AG09309 (cell line): Measurements from ENCODE around the gene EPB41L4A.

Source experiments
- DNase-seq: peaks from one replicate; pipeline ENCODE4 v3.0.0-alpha.2; 2010; ENCODE audit warnings: low read depth
- H3K4me3 ChIP-seq: 2 replicates; pipeline ENCODE4 v1.5.1; 2011; ENCODE audit warnings: mild to moderate bottlenecking, low read depth, low read length, moderate library complexity; ENCODE audit not compliant: control insufficient read depth
- TF ChIP-seq, protein P1 (sequence below): IDR thresholded peaks from 2 replicates; pipeline ENCODE4 v1.5.1; 2011; ENCODE audit warnings: mild to moderate bottlenecking, low read depth, low read length, inconsistent platforms; ENCODE audit not compliant: insufficient read depth, control insufficient read depth; ENCODE audit errors: missing control alignments

Gene EPB41L4A

DNA sequence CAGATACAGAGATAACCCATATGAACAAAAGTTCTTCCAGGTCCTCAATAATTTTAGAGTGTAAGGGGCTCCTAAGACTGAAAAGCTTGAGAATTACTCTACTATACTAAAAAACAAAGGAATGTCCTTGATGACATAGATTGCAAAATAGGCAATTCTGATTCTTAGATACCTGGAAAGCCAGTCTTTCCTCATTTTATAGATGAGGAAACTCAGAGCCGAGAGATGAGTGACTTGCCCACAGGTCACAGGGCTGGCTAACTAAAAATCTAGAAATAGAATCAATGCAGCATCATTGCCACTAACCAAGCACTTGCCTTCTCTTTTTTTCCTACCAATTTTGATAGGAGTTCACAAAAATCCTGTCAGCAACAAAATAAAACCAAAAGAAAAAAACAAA, 101.2 kb downstream of the EPB41L4A start:
- TF ChIP-seq, protein P1, sequence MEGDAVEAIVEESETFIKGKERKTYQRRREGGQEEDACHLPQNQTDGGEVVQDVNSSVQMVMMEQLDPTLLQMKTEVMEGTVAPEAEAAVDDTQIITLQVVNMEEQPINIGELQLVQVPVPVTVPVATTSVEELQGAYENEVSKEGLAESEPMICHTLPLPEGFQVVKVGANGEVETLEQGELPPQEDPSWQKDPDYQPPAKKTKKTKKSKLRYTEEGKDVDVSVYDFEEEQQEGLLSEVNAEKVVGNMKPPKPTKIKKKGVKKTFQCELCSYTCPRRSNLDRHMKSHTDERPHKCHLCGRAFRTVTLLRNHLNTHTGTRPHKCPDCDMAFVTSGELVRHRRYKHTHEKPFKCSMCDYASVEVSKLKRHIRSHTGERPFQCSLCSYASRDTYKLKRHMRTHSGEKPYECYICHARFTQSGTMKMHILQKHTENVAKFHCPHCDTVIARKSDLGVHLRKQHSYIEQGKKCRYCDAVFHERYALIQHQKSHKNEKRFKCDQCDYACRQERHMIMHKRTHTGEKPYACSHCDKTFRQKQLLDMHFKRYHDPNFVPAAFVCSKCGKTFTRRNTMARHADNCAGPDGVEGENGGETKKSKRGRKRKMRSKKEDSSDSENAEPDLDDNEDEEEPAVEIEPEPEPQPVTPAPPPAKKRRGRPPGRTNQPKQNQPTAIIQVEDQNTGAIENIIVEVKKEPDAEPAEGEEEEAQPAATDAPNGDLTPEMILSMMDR: no peak
- H3K4me3 ChIP-seq: no peak overlapping the region
- no peak for DNase-seq

- TF ChIP-seq, protein P1: no peak
- no peak overlapping the region for H3K4me3 ChIP-seq
- DNase-seq: no peak
Observed at GRCh38 chr5:112316731-112317130, 102.3 kb downstream of the EPB41L4A start.

GRCh38 chr5:112316006-112316405, 103.1 kb downstream of the EPB41L4A start:
- no peak overlapping the region for H3K4me3 ChIP-seq
- DNase-seq: no peak
- TF ChIP-seq, protein P1: no peak

DNA sequence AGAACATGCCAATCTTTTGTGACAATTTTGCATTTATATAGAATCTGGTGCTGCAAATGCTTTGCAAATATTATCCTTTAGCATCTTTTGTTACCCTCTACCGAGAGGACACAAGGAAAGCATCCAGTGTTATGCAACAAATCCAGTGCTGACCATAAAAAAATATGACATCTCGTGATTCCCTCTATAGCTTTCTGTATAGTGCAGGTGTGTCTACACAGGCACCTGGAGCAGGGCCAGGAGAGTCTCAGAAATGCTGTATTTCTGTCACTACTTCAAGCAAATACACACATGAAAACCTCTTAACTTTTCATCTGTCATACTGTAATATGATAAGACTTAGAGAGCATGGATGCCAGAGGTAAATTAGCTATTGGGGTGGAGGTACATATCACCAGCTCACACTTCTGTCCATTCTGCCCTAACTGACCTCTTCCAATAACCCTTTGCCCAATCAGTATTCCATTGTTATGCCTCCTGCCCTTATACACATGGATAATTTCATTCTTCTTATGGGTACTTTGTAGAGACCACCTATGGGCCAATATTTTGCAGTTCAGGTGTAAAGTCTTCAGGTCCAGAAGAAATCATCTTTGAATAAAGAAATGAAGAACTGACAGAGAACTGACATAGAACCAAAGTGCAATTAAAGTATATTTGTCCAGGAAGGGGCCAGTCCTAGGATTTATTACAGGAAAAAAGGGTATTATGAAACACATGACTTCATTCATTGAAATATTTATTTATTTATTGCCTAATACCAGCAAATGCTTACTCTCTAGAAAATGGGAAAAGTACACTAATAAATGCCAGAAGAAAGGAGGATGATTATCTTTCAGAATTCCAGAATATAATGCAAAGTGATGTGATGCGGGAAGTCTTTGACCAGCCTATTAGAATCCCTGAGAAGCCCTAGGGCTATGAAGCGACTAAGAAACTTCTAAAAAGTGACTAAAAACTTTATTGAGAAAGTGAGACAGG, 106.5 kb downstream of the EPB41L4A start:
- DNase-seq: no peak
- TF ChIP-seq, protein P1: no peak
- H3K4me3 ChIP-seq: no peak overlapping the region

- TF ChIP-seq, protein P1: no peak
- no peak for DNase-seq
- no peak overlapping the region for H3K4me3 ChIP-seq
Observed at GRCh38 chr5:112310746-112311145, 108.3 kb downstream of the EPB41L4A start.

GRCh38 chr5:112308608-112309007, 110.5 kb downstream of the EPB41L4A start:
- no peak overlapping the region for H3K4me3 ChIP-seq
- no peak for DNase-seq
- TF ChIP-seq, protein P1: no peak
